ENCODE measurements around the gene CLCA4.

DNA sequence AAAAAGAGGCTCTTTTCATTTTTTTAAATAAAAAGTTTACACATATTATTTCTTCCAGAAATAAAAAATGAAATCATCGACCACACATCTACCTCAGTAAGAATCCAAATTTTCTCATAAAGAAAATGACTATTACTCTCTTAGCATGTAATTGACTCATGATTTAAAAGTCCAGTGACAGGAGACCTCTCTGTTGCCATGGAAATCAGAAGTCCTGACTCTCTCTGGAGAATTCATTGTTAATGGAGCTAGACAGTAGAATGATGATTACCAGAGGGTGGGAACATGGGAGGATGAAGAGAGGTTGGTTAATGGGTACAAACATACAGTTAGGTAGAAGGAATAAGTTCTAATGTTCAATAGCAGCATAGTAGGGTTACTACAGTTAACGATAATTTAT is 5.0 kb upstream of the CLCA4 start:
- TF ChIP-seq, protein P1, sequence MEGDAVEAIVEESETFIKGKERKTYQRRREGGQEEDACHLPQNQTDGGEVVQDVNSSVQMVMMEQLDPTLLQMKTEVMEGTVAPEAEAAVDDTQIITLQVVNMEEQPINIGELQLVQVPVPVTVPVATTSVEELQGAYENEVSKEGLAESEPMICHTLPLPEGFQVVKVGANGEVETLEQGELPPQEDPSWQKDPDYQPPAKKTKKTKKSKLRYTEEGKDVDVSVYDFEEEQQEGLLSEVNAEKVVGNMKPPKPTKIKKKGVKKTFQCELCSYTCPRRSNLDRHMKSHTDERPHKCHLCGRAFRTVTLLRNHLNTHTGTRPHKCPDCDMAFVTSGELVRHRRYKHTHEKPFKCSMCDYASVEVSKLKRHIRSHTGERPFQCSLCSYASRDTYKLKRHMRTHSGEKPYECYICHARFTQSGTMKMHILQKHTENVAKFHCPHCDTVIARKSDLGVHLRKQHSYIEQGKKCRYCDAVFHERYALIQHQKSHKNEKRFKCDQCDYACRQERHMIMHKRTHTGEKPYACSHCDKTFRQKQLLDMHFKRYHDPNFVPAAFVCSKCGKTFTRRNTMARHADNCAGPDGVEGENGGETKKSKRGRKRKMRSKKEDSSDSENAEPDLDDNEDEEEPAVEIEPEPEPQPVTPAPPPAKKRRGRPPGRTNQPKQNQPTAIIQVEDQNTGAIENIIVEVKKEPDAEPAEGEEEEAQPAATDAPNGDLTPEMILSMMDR (IDR thresholded peaks at IDR 0.05), result no peak
- TF ChIP-seq POLR2A (IDR thresholded peaks at IDR 0.05), result no peak
